Keratinocyte (primary cell): ENCODE measurements around the gene CUL2.
A peak's percentile ranks its signal among the peaks of the same experiment; 100 is the strongest.

Source experiments
- CTCF ChIP-seq, 3 experiments: IDR thresholded peaks in 1 of 3; conservative IDR thresholded peaks in 1 of 3; optimal IDR thresholded peaks in 1 of 3; 2 replicates in 2 of 3; 3 replicates in 1 of 3; pipeline versions ENCODE3 to v1.5.1; 2011; ENCODE audit warnings: low read length in 3 of 3, mild to moderate bottlenecking in 3 of 3, moderate library complexity in 2 of 3, control low read depth in 1 of 3, inconsistent platforms in 1 of 3; ENCODE audit not compliant: insufficient read depth in 2 of 3; ENCODE audit errors: extremely low read depth in 1 of 3
- EZH2 ChIP-seq: IDR thresholded peaks from one replicate; pipeline ENCODE4 v1.6.1; 2012; ENCODE audit warnings: inconsistent platforms, mild to moderate bottlenecking, low read length, moderate library complexity

- peak; percentile 72 to 87 (median 82) for TF ChIP-seq CTCF (optimal IDR thresholded peaks at IDR 0.05 in 1 of 3, IDR thresholded peaks at IDR 0.05 in 1 of 3, conservative IDR thresholded peaks at IDR 0.05 in 1 of 3; ENCODE audit: extremely low read depth in 1 of 3, insufficient read depth in 2 of 3, low read length in 3 of 3)
- TF ChIP-seq EZH2 = no peak
Observed at GRCh38 chr10:34994565-34995142, 95.5 kb downstream of the CUL2 start.
